SIG-M5 treated with dmso at 0.1 percent for 504 hours (cell line): ENCODE results near the gene PEX5L.

Source experiments
- DNase-seq: peaks from one replicate; lab custom pipeline; 2025; ENCODE audit not compliant: unreplicated experiment; lab: John Stamatoyannopoulos, UW

Gene PEX5L

DNA sequence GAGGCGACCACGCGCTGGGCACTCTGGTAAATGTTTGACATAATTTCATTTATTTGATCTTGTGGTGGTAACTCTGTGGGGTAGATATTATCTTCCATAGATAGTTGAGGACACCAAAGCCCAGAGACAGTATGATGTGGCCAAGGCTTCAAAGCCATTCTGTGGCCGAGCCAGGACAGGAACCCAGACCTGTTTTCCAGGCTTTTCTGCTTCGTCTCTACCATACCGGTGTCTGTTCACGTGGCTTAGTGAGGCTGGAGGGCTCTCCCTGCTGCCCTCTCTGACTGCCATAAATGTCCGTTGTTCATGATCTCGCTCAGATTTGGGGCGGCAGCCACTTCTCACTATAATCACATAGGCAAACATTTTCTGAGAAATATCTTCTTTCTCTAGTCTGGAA lies 134.7 kb downstream of the PEX5L start:
- no peak for DNase-seq

- DNase-seq, result peak; percentile 25
These were observed 138.7 kb downstream of the PEX5L start for GRCh38 chr3:179898024-179898423.

GRCh38 chr3:179897231-179897630 lies 139.5 kb downstream of the PEX5L start:
- DNase-seq, result no peak

GRCh38 chr3:179896507-179896906 lies 140.2 kb downstream of the PEX5L start:
- no peak for DNase-seq

DNA sequence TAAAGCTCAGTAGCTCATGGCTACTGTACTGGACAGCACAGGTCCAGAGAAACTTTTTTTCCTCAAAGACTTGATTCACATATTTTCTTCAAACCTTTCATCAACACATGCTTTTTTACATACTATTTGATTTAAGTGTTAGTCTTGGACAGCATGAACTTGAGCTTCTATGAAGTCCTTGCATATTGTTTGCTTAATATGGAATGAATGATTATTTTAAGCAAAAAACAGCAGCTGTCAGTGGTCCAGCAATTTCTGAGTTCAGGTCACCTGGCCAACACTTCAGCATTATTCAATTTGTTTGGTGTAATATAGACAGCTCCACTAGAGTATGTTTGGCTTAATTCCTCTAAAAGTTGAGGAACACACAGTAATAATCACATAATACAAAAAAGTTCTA lies 141.4 kb downstream of the PEX5L start:
- no peak for DNase-seq

GRCh38 chr3:179887295-179887943 lies 149.3 kb downstream of the PEX5L start:
- no peak for DNase-seq

DNA sequence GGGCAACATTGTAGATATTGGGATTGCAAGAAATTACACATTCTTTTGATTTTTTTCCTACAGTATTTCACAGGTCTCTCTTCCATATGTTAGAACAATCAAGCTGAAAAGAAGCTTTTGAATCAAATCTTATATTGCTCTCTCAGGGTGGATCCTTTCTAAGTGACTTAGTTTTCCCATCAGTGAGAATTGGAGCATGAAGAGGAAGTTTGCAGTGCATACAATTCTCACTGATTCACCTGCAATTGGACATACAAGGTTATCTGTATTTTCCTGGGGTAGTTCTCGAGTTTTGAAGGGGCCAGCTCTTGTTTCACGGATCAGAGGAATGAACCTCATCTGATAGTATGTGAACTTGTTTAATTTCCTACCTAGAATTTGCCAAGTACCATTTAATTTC lies 150.8 kb downstream of the PEX5L start:
- no peak for DNase-seq

DNA sequence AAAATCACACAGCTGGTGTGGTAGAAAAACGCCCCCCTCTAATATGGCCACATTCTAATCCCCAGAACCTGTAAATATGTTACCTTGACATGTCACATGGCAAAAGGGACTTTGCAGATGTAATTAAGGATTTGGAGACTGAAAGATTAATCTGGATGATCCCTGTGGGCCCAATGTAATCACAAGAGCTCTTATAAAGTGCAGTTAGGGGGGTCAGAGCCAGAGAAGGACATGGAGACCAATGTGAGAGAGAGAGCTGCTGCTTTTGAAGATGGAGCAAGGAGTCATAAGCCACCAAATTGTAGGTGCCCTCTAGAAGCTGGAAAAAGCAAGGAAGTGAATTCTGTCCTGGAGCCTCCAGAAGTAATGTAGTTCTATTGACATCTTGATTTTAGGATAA lies 152.6 kb downstream of the PEX5L start:
- no peak for DNase-seq

- DNase-seq, result no peak
These were observed 154.4 kb downstream of the PEX5L start for GRCh38 chr3:179882292-179882691.

DNA sequence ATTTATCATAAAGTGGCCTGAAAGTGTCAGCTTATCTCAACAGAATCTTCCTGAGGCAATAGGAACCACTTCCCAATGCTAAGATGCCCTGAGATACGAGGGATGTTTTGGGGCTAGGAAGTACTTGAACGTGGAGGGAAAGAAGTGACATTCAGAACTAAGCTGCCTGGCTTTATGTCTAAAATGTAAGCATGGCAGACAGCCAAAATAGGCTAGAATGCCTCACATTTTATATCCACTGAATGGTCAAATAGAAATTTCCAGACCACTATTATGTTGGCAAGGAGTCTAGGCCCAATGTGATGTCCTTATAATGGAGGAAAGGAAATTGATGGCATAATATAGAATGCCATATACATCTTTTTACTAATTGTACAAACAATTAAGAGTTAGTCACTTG lies 154.9 kb downstream of the PEX5L start:
- DNase-seq, result no peak

DNA sequence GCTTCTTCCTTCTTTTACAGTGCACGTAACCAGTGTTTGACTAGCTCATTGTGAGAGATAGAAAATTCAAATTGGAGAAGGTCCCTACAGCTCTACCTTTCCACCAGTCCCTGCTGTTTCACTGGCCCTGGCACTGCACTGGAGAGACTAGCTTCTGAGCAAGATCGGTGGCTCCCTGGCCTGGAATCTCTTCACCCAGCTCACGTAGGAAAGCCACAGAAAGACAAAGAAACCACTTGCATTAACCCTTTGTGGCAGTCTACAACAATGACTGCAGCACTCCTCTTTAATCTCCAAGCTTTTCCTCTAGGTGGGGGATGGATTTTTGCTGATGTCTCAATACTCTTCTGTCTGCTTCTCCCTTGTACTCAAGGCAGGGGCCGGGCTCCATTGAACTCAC lies 155.9 kb downstream of the PEX5L start:
- DNase-seq, result no peak

GRCh38 chr3:179876440-179876839 lies 160.3 kb downstream of the PEX5L start:
- no peak for DNase-seq

DNA sequence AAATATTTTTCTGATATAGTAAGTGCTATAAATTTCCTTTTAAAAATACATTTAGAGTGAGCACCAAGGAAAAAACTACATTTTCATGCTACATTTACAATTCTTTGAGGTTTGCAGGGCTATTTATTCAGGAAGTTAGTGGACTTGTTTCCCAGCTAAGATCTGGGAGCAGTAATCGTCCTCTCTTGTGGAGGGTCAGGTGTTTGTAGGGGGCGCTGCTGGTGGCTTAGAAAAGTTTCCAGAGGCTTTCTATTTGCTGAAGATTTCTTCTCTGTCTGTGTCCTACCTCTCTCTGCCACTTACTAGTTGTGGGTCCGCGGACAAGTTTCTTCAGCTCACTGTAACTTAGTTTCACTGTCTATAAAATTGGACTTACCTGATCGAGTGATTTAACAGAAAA lies 163.9 kb downstream of the PEX5L start:
- no peak for DNase-seq

- no peak for DNase-seq
These were observed 165.0 kb downstream of the PEX5L start for GRCh38 chr3:179871782-179872181.

DNA sequence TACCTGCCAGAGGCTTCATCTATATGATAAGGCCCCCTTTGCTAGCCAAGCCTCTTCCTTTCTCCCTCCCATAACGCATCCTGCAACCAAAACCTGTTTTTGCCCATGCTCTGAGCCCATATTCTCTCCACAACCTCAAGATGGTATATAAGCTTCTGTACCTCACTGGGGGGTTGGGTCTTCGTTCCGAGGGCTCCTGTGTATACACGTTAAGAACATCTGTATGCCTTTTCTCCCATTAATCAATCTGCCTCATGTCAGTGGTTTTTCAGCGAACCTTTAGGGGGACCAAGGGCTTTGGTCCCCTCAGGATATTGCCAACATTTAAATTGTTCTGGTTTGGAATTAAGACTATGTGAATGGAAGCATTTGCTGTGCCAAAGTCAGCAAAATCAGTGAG lies 168.0 kb downstream of the PEX5L start:
- DNase-seq, result no peak

DNA sequence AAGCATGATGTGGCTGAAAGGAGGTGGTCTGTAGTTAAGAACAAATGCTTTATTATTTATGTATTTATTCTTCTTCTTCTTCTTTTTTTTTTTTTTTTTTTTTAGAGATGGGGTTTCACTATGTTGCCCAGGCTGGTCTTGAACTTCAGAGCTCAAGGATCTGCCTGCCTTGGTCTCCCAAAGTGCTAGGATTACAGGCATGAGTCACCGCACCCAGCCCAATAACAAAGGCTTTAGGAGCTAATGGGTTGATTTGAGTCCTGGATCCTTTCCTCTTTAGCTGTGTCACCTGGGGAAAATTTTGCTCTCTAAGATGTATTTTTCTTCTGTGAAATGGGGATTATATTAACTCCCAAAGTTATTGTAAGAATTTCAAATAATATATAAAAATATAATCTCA lies 168.8 kb downstream of the PEX5L start:
- no peak for DNase-seq

DNA sequence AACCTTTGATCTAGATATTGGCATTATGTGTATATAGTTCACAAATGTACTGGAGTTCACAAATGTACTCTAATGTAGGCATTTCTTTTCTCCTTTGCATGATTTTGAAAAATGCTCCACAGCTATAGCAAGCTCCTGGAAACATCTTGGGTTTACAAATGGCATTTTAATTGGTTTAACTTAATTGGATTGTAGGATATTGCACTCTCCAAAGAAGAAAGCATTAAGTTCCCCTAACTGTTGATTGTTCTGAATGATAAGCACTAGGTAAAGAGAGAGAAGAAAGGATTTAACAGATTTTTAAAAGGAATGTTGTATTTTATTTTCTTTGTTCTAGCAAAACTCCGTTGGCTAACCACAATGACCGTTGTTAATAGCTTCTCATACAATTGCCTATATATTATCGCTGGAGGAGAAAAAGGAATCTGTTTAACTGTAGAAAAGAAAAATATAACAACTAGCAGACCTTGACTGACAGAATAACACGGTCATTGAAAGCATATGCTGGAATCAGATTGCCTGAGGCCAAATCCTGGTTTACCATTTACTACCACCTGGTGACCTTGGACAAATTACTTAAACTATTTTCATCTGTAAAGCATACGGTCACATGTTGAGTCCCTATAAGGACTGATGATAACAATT lies 170.8 kb downstream of the PEX5L start:
- no peak for DNase-seq

- no peak for DNase-seq
These were observed 174.8 kb downstream of the PEX5L start for GRCh38 chr3:179861953-179862352.

DNA sequence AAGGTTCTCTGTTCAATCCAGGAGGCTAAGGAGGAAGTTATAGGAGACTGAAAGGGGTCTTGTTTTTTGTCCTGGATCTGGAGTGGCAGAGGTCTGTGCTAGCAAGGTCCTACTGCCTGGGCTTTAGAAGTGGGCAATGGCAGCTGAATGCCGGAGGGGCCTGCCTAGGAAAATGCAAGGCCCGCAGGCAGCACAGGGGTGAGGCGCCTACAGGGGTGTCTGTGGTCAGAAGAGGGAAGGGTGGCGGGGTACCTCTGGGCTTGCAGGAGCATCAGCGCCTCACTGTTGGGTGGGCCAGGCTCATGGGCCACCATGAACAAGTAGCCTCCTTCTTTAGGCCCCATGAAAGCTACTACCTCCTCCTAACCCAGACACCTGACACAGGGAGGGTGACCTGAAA lies 175.4 kb downstream of the PEX5L start:
- no peak for DNase-seq

DNA sequence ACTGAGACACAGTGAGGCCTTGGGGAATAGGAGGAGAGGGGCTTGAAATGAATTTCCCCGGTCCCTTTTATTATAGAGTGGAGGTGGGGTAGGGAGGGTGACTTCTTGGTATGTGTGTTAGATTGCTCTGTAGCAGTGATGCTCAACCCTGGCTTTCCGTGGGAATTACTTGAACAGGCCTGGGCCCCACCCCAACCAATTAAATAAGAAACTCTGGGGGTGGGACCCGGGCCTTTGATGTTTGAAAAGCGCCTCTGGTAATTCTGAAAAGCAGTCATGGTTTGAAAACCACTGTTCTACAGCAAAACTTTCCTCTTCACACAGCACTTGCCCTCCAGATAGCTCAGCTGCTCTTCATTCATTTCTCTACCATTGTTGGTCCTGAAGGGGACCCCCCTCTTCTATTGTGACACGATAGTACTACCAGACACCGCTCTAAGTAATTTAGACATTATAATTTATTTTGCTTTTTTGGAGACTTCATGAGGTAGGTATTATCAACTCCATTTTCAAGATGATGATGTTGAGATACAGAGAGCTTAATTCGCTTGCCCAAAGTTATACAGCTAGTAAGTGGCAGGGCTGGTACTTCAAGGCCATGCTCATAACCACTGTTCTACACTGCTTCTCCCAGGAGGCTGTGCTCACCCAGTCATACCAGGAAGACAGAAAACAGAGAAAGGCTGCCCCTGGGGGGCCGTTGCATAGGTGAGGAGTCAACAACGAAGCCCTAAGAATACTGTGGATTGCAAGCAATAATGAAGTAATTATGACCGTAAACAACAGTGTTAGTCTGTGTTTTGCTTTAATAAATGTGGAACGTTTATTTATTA lies 176.2 kb downstream of the PEX5L start:
- DNase-seq, result no peak

- DNase-seq, result peak; percentile 96
These were observed 183.6 kb downstream of the PEX5L start for GRCh38 chr3:179853176-179853575.
